Stimulated activated CD8-positive, alpha-beta memory T cell treated with anti-CD3 and anti-CD28 coated beads, Interleukin-12 subunit alpha, Interleukin-12 subunit beta, amount 100 ng/mL, for 24 hours (primary cell): ENCODE results near the gene SIM1.

Experiments
- DNase-seq: peaks from one replicate; pipeline ENCODE4 v3.0.0-alpha.2; 2020; ENCODE audit errors: extremely low read depth

Gene SIM1

GRCh38 chr6:100430962-100431361 lies 33.8 kb downstream of the SIM1 start:
- no peak for DNase-seq

GRCh38 chr6:100427452-100427851 lies 37.3 kb downstream of the SIM1 start:
- no peak for DNase-seq

- DNase-seq: no peak
These were observed 37.9 kb downstream of the SIM1 start for GRCh38 chr6:100426744-100427338.

- DNase-seq: no peak
These were observed 38.5 kb downstream of the SIM1 start for GRCh38 chr6:100426241-100426640.

- DNase-seq: no peak
These were observed 44.0 kb downstream of the SIM1 start for GRCh38 chr6:100420711-100421110.

GRCh38 chr6:100417036-100417435 lies 47.7 kb downstream of the SIM1 start:
- no peak for DNase-seq

GRCh38 chr6:100415768-100416167 lies 49.0 kb downstream of the SIM1 start:
- no peak for DNase-seq

- DNase-seq: no peak
These were observed 51.8 kb downstream of the SIM1 start for GRCh38 chr6:100412872-100413271.

- no peak for DNase-seq
These were observed 60.7 kb downstream of the SIM1 start for GRCh38 chr6:100404051-100404450.

GRCh38 chr6:100393493-100393892 lies 71.2 kb downstream of the SIM1 start:
- DNase-seq: no peak

GRCh38 chr6:100392423-100392822 lies 72.3 kb downstream of the SIM1 start:
- DNase-seq: no peak

- no peak for DNase-seq
These were observed 75.7 kb downstream of the SIM1 start for GRCh38 chr6:100388868-100389519.

GRCh38 chr6:100382767-100383195 lies 81.9 kb downstream of the SIM1 start:
- no peak for DNase-seq

GRCh38 chr6:100382031-100382430 lies 82.7 kb downstream of the SIM1 start:
- DNase-seq: no peak

- no peak for DNase-seq
These were observed 83.6 kb downstream of the SIM1 start for GRCh38 chr6:100381111-100381510.

- no peak for DNase-seq
These were observed 85.3 kb downstream of the SIM1 start for GRCh38 chr6:100379386-100379785.

- no peak for DNase-seq
These were observed 86.1 kb downstream of the SIM1 start for GRCh38 chr6:100378576-100378975.

- DNase-seq: no peak
These were observed 88.6 kb downstream of the SIM1 start for GRCh38 chr6:100376103-100376502.

GRCh38 chr6:100372326-100373091 lies 92.2 kb downstream of the SIM1 start:
- DNase-seq: no peak

GRCh38 chr6:100371591-100371990 lies 93.1 kb downstream of the SIM1 start:
- DNase-seq: no peak

GRCh38 chr6:100370265-100370664 lies 94.5 kb downstream of the SIM1 start:
- no peak for DNase-seq

- DNase-seq: no peak
These were observed 98.3 kb downstream of the SIM1 start for GRCh38 chr6:100366419-100366818.

- no peak for DNase-seq
These were observed 101.1 kb downstream of the SIM1 start for GRCh38 chr6:100363651-100364050.
